Activated naive CD8-positive, alpha-beta T cell (primary cell): ENCODE measurements around the gene COA7.
A peak's percentile ranks its signal among the peaks of the same experiment; 100 is the strongest.
"Not testable (repeated sequence)": the region's sequence is repeated elsewhere in the genome, so short reads cannot be mapped to it uniquely, and the experiment has no call there.

Experiments used
- H3K27ac Mint-ChIP-seq: one replicate; pipeline ENCODE4 v1.8.0; 2021; ENCODE audit warnings: mixed read lengths
- H3K27me3 Mint-ChIP-seq: one replicate; pipeline ENCODE4 v1.8.0; 2021; ENCODE audit warnings: mixed read lengths
- H3K36me3 Mint-ChIP-seq: one replicate; pipeline ENCODE4 v1.8.0; 2021; ENCODE audit warnings: mixed read lengths
- H3K4me1 Mint-ChIP-seq: one replicate; pipeline ENCODE4 v1.8.0; 2021; ENCODE audit warnings: low read depth, mixed read lengths
- H3K4me3 Mint-ChIP-seq: one replicate; pipeline ENCODE4 v1.8.0; 2021; ENCODE audit warnings: mild to moderate bottlenecking, mixed read lengths
- H3K9me3 Mint-ChIP-seq: one replicate; pipeline ENCODE4 v1.8.0; 2021; ENCODE audit warnings: low read depth, mixed read lengths

The COA7 gene

DNA sequence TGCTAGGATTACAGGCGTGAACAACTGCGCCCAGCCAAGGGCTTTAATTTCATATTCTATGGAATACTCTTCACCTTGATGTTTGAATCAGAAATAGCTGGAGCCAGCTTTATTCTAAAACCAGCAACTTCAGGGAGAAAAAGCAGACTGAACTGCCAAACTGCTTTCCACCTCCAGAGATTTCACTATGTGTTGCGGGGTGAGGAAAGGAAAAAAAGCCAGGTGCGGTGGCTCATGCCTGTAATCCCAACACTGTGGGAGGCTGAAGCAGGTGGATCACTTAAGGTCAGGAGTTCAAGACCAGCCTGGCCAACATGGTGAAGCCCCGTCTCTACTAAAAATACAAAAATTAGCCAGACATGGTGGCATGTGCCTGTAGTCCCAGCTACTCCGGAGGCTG is 17.1 kb upstream of the COA7 start:
- H3K27me3 Mint-ChIP-seq, H3K9me3 Mint-ChIP-seq, H3K27ac Mint-ChIP-seq, H3K4me1 Mint-ChIP-seq, H3K36me3 Mint-ChIP-seq, H3K4me3 Mint-ChIP-seq: not testable (repeated sequence)

DNA sequence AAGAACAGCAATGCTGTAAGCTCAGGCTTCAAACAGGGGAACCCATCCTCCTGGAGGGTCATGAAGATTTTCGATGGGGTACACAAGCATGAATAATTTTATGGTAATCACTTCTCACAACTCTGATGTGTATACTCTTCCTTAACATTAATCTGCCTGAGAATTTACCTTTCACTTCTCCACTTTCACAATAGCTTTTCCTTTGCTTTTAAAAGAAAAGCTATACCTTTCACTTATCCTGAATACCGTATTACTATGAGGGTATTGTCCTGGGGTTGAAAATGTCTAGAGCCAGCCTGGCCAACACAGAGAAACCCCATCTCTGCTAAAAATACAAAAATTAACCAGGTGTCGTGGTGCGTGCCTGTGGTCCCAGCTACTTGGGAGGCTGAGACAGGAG is 15.4 kb upstream of the COA7 start:
- Mint-ChIP-seq H3K36me3 (no peaks in the 10 kb centered on the region), H3K27ac (no peak overlapping the region), H3K4me3 (no peak overlapping the region), H3K9me3 (no peaks in the 10 kb centered on the region), H3K27me3 (no peaks in the 10 kb centered on the region), H3K4me1 (no peaks in the 10 kb centered on the region)

DNA sequence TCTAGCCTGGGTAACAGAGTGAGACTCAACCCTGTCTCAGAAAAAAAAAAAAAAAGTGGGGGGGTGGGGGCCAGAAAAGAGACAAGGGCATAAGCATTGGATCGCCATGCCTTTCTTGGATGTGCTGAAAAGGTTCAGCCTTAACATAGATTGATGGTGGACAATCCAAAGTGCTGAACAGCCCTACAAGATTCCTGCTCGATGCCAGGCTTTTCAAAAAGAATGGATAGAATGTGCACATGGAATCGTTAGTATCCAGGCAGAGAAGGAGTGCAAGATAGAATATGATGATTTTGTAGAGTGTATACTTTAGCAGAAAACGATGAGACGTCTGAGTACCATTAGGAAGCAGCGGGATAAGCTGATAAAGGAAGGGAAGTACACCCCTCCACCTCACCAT is 10.9 kb upstream of the COA7 start:
- H3K27ac Mint-ChIP-seq = no peak overlapping the region
- H3K4me1 Mint-ChIP-seq = peaks cover 3% of the 10 kb centered on the region
- no peaks in the 10 kb centered on the region for H3K9me3 Mint-ChIP-seq
- no peak overlapping the region for H3K4me3 Mint-ChIP-seq
- H3K27me3 Mint-ChIP-seq = no peaks in the 10 kb centered on the region
- H3K36me3 Mint-ChIP-seq = no peaks in the 10 kb centered on the region

DNA sequence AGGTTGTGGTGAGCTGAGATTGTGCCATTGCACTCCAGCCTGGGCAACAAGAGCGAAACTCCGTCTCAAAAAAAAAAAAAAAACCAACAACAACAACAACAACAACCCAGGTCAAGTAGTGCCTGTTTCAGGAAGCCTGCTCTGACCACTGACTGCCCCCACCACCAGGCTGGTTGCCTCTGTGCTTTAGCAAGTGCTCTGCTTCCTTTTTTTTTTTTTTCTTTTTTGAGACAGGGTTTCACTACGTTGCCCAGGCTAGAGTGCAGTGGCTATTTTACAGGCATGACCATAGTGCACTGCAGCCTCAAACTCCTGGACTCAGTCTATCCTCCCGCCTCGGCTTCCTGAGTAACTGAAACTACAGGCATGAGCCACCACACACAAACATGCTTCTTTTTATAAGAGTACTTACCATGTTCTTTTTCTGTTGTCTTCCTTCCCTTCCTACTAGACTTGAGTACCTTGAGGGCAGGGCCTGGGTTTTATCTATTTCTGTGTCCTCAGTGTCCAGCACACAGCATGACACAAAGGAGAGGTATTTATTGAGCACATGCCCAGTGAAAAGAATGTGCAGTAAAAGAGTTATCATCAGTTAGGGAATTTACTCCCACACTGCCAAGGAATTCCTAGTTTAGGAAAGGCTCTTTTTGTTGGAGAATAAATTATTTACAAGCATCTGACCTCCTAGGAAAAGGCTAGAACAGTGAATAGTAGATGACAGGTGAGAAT is 9.9 kb upstream of the COA7 start:
- H3K4me1 Mint-ChIP-seq = peaks cover 8% of the 10 kb centered on the region
- H3K9me3 Mint-ChIP-seq = no peaks in the 10 kb centered on the region
- H3K27ac Mint-ChIP-seq = no peak overlapping the region
- no peak overlapping the region for H3K4me3 Mint-ChIP-seq
- H3K27me3 Mint-ChIP-seq = no peaks in the 10 kb centered on the region
- no peaks in the 10 kb centered on the region for H3K36me3 Mint-ChIP-seq

DNA sequence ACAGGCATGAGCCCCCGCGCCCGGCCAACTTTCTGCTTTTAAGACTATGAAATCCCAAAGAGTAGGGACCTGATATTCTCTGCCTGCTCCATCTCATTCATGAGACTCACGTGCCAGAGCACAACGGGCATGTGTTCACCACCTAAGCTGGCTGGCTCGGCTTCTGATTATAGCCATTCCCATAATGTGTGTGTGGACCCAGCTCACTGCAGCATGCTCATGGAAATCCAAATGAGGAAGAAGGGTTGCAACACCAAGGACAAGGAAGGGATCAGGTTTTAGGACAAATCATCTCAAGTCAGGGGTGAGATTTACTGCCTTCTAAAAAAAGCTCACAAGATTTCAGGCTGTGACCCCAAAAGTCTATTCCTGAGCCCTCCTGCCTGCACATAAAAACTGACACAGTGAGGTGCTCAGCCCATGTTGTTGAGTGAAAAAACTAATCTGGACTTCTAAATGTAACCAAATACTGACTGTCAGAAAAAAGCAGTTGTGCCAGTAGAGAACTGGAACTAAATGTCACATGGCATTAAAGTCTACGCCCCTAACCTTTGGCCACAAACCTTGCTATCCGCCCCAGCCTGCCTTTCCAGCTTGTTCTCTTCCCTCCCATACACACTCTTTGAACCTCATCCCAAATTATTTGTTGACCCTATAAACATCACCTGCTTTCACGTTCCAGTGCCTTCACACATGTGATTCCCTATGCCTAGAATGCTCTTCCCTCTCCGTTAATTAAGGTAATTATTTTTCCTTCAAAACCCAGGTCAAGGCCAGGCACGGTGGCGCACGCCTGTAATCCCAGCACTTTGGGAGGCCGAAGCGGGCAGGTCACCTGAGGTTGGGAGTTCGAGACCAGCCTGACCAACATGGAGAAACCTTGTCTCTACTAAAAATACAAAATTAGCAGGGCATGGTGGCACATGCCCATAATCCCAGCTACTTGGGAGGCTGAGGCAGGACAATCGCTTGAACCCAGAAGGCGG is 9.1 kb upstream of the COA7 start:
- H3K27ac Mint-ChIP-seq = no peak overlapping the region
- H3K4me3 Mint-ChIP-seq = no peak overlapping the region
- H3K9me3 Mint-ChIP-seq = no peaks in the 10 kb centered on the region
- no peaks in the 10 kb centered on the region for H3K27me3 Mint-ChIP-seq
- H3K36me3 Mint-ChIP-seq = no peaks in the 10 kb centered on the region
- peaks cover 16% of the 10 kb centered on the region for H3K4me1 Mint-ChIP-seq

DNA sequence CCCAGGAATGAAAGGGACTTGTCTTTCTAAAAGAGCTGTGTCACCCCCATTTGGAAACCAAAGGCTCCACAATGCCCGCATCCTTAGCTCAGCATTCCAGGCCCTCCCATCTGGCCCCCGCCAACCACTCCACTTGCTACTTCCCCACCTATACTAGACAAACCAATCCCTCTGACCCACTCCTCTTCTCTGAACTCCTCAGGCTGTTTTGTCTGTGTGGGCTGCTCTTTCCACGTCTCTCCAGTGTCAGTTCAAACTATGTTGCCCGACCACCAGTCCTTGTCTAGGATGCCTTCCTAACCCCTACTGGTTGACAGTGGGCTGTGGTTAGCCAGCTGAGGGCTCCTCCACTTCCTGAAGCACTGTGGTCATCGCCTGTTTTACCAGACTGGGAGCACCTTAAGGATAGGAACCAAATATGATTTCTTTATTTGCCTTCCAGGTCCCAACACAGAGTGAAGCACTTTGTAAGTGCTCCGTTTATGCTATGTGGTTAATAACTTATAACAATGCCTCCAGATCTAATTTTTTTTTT is 8.1 kb upstream of the COA7 start:
- Mint-ChIP-seq H3K36me3 (no peaks in the 10 kb centered on the region), H3K4me1 (peaks cover 17% of the 10 kb centered on the region), H3K27ac (no peak overlapping the region), H3K27me3 (no peaks in the 10 kb centered on the region), H3K4me3 (no peak overlapping the region), H3K9me3 (no peaks in the 10 kb centered on the region)

DNA sequence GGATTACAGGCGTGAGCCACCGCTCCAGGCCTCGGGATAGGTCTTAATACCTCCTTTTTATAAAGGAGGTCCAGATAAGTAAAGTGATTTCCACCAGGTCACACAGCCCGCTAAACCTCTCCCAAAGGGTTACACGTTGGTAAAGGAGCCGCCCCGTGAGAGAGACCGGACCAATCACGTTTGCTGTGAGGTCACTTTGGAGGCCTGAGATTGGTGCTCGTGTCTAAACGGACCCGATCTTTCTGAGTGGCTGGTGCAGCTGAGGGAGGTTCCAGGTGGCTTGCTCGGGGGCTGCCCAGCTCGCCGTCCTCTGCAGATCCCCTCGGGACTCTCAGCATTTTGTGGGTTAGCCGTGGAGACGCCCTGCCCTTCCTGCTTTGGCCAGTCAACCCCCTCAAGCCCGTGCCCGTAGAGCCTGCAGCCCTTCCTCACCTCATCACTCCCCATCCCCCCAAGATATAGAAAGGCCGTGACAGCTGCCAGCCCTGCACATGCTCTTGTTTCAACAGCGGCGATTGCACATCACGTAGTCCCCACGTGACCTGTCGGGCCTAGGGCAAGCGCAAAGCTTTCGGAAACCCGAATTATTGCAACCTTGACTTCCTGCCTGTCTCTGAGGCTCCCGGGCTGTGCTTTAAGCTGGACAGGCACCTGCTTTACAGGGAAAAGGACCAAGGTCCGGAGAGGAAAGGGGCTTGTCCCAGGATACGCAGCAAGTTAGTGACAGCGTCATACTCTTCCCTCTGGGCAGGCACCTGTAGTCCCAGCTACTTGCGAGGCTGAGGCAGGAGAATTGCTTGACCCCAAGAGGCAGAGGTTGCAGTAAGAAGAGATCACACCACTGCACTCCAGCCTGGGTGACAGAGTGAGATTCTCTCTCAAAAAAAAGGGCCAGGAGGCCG is 5.0 kb upstream of the COA7 start:
- Mint-ChIP-seq H3K4me1 (peaks cover 24% of the 10 kb centered on the region), H3K27me3 (no peaks in the 10 kb centered on the region), H3K27ac (peak overlapping the region; percentile 98), H3K36me3 (no peaks in the 10 kb centered on the region), H3K9me3 (no peaks in the 10 kb centered on the region), H3K4me3 (peak overlapping the region; percentile 93)

DNA sequence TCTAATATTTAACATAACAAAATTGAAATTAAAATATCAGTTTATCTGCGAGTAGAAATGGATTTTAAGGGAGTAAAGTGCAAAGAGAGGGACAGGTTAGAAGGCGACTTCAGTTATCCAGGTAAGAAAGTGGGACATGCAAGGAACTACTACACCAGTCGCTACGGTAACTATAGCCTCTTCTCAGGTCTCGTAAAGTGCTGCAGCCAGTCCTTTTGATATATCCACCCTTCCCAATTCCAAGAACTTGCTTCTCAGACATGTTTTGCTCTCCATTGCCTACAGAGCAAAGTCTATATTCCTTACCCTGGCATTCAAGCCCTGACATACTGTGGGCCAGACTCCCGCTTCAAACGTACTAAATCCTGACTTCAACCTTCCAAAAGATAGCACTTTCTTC is 2.5 kb downstream of the COA7 start:
- H3K9me3 Mint-ChIP-seq = no peaks in the 10 kb centered on the region
- peak overlapping the region; percentile 70 for H3K4me3 Mint-ChIP-seq
- H3K4me1 Mint-ChIP-seq = peaks cover 18% of the 10 kb centered on the region
- H3K27me3 Mint-ChIP-seq = no peaks in the 10 kb centered on the region
- no peak overlapping the region for H3K27ac Mint-ChIP-seq
- H3K36me3 Mint-ChIP-seq = peaks cover 8% of the 10 kb centered on the region

DNA sequence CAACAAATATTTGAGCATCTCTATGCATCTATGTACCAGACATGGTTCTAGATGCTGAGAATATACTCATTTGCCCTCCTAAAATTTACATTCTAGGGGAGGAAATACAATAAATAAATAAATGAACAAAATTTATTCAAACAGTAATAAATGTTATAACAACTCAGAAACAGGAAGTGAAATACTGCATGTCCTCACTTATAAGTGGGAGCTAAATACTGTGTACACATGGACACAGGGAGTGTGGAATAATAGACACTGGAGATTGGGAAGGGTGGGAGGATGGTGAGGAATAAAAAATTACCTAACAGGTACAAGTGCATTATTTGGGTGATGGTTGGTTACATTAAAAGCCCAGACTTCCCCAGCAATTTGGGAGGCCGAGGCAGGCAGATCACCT is 4.3 kb downstream of the COA7 start:
- Mint-ChIP-seq H3K4me1 (peaks cover 17% of the 10 kb centered on the region), H3K27ac (no peak overlapping the region), H3K36me3 (peaks cover 8% of the 10 kb centered on the region), H3K27me3 (no peaks in the 10 kb centered on the region), H3K4me3 (no peak overlapping the region), H3K9me3 (no peaks in the 10 kb centered on the region)

DNA sequence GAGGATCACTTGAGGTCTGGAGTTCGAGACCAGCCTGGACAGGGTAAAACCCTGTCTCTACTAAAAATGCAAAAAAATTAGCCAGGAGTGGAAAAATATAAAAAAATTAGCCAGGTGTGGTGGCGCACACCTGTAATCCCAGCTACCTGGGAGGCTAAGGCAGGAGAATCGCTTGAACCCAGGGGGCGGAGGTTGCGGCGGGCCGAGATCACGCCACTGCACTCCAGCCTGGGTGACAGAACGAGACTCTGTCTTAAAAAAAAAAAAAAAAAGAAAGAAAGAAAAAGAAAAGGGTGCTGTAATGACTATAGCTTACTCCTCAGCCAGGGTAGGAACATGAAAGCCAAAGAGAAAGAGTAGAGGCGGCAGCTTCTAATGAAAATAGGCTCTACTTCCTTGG is 4.8 kb downstream of the COA7 start:
- H3K9me3 Mint-ChIP-seq, H3K4me3 Mint-ChIP-seq, H3K27me3 Mint-ChIP-seq, H3K36me3 Mint-ChIP-seq, H3K27ac Mint-ChIP-seq: not testable (repeated sequence)
- peaks cover 12% of the 10 kb centered on the region for H3K4me1 Mint-ChIP-seq

DNA sequence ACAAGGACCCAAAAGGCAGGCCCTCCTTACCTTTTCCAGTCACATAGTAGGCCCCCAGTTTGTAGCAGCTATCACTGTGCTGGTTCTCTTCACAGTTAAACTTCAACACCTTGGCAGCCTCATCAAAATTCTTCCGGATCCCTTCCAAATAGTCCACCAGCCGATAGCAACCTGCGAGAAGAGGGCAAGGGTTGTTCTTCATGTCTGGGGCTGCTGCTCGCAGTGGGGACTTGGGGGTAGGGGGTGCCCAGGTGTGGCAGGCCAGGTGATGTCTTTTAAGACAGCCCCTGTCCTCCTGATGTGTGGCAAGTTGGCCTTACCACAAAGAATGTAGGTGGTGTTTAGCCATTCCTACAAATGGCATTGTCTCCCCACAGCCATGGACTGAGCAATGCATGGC is 5.5 kb downstream of the COA7 start:
- no peak overlapping the region for H3K4me3 Mint-ChIP-seq
- H3K4me1 Mint-ChIP-seq = peaks cover 12% of the 10 kb centered on the region
- H3K27me3 Mint-ChIP-seq = no peaks in the 10 kb centered on the region
- peaks cover 8% of the 10 kb centered on the region for H3K36me3 Mint-ChIP-seq
- no peaks in the 10 kb centered on the region for H3K9me3 Mint-ChIP-seq
- no peak overlapping the region for H3K27ac Mint-ChIP-seq

DNA sequence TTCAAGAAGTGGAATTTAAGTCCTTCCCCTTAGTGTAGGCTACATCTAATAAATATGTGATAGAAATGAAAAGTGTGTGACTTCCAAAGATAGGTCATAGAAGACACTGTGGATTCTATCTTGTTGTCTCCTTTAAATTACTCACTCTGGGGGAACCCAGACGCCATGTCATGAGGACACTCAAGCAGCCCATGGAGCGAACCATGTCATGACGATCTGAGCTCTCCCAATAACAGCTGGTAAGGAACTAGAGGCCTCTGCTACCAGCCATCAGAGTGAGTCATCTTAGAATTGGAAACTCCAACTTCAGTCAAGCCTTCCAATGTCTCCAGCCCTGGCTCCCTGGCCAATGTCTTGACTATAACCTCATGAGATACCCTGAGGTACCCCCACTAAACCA is 6.3 kb downstream of the COA7 start:
- Mint-ChIP-seq H3K4me1 (peaks cover 8% of the 10 kb centered on the region), H3K36me3 (peaks cover 12% of the 10 kb centered on the region), H3K27me3 (no peaks in the 10 kb centered on the region), H3K9me3 (no peaks in the 10 kb centered on the region), H3K4me3 (no peak overlapping the region), H3K27ac (no peak overlapping the region)

DNA sequence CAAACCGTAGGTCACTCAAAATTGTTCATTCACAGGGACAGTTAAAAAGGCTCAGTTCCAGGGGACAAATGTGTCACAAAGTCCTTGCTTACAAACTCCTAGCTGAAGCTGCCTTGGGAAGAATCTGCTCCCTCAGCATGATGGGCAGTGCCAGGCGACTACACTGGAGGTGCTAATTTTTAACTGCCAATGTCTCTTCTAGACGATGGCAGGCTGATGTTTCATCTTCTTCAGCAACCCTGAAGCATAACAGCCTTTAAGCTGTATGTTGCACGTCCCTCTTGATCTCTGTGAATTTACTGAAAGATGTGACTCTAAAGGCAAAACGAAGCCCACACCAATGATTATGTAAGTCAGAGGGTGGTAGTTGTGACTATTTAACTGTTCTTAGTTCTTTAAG is 11.3 kb downstream of the COA7 start:
- no peak overlapping the region for H3K27ac Mint-ChIP-seq
- peaks cover 10% of the 10 kb centered on the region for H3K4me1 Mint-ChIP-seq
- H3K36me3 Mint-ChIP-seq = peaks cover 14% of the 10 kb centered on the region
- no peak overlapping the region for H3K4me3 Mint-ChIP-seq
- no peaks in the 10 kb centered on the region for H3K27me3 Mint-ChIP-seq
- H3K9me3 Mint-ChIP-seq = no peaks in the 10 kb centered on the region

DNA sequence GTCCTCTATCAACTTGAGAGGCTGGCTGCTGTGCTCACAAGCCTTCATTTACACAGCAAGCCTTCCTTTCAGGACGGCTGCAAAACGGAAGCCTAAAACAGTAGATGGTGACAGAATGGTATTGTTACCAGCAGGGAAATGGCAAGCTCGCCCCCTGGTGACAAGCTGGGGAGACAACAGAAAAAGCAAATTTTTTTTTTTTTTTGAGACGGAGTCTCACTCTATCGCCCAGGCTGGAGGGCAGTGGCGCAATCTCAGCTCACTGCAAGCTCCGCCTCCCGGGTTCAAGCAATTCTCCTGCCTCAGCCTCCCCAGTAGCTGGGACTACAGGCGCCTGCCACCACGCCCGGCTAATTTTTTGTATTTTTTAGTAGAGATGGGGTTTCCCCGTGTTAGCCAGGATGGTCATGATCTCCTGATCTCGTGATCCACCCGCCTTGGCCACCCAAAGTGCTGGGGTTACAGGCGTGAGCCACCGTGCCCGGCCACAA is 11.8 kb downstream of the COA7 start:
- H3K4me3 Mint-ChIP-seq, H3K9me3 Mint-ChIP-seq, H3K4me1 Mint-ChIP-seq, H3K27me3 Mint-ChIP-seq: not testable (repeated sequence)
- H3K36me3 Mint-ChIP-seq = peaks cover 12% of the 10 kb centered on the region
- H3K27ac Mint-ChIP-seq = peak overlapping the region; percentile 82
